Fibroblast of lung (primary cell): ENCODE measurements around the gene ZNF688. TPM values are rescaled to one million over a fixed set of nuclear protein-coding genes. Genes with fewer than 3 reads are reported as not detected.

Experiments
- DNase-seq, 2 donors: peaks; one replicate each; pipeline versions ENCODE4 v3.0.0 to v3.0.0-alpha.2; 2010; ENCODE audit warnings: low read depth in 2 of 2
- H2AFZ ChIP-seq: 2 replicates; pipeline ENCODE4 v1.5.1; 2012; ENCODE audit warnings: low read length, control low read depth, inconsistent platforms
- H3K27ac ChIP-seq: 2 replicates; pipeline ENCODE4 v1.5.1; 2011; ENCODE audit warnings: low read length, control low read depth; ENCODE audit not compliant: insufficient read depth
- H3K27me3 ChIP-seq: 2 replicates; pipeline ENCODE4 v1.5.1; 2011; ENCODE audit warnings: mild to moderate bottlenecking, low read length; ENCODE audit not compliant: control insufficient read depth, insufficient read depth
- H3K36me3 ChIP-seq: 2 replicates; pipeline ENCODE4 v1.5.1; 2011; ENCODE audit warnings: low read length; ENCODE audit not compliant: control insufficient read depth, insufficient read depth
- H3K4me1 ChIP-seq: 2 replicates; pipeline ENCODE4 v1.5.1; 2011; ENCODE audit warnings: low read length; ENCODE audit not compliant: control insufficient read depth, insufficient read depth; ENCODE audit errors: extremely low read depth
- H3K4me2 ChIP-seq: 2 replicates; pipeline ENCODE4 v1.5.1; 2011; ENCODE audit warnings: low read length, control low read depth; ENCODE audit not compliant: insufficient read depth; ENCODE audit errors: extremely low read depth
- H3K4me3 ChIP-seq, 4 experiments: fragments of 200-600 bp in 1 of 4; sonication (generic) in 1 of 4; replicated peaks in 1 of 4; 2 replicates each; pipeline ENCODE4 v1.5.1; 2011 to 2016; ENCODE audit warnings: low read length in 4 of 4, low read depth in 3 of 4, mild to moderate bottlenecking in 3 of 4, control low read depth in 2 of 4, inconsistent platforms in 1 of 4, mixed read lengths in 1 of 4; ENCODE audit not compliant: insufficient read depth in 1 of 4; ENCODE audit errors: control extremely low read depth in 1 of 4
- H3K79me2 ChIP-seq: 2 replicates; pipeline ENCODE4 v1.5.1; 2012; ENCODE audit warnings: mild to moderate bottlenecking, low read length, inconsistent platforms; ENCODE audit not compliant: control insufficient read depth, insufficient read depth
- H3K9ac ChIP-seq: 2 replicates; pipeline ENCODE4 v1.5.1; 2011; ENCODE audit warnings: mild to moderate bottlenecking, low read length, control low read depth; ENCODE audit not compliant: insufficient read depth
- H3K9me3 ChIP-seq: 2 replicates; pipeline ENCODE4 v1.5.1; 2012; ENCODE audit warnings: low read depth, low read length; ENCODE audit not compliant: control insufficient read depth, insufficient read depth
- H4K20me1 ChIP-seq: 2 replicates; pipeline ENCODE4 v1.5.1; 2011; ENCODE audit warnings: low read length; ENCODE audit not compliant: control insufficient read depth, insufficient read depth; ENCODE audit errors: extremely low read depth
- EZH2 ChIP-seq: IDR thresholded peaks from 2 replicates; pipeline ENCODE4 v1.5.1; 2012; ENCODE audit warnings: low read length, control low read depth, mild to moderate bottlenecking; ENCODE audit errors: missing control alignments
- polyA plus RNA-seq, 2 donors: library from polyadenylated mRNA; depleted of rRNA in 1 of 2; stranded (reverse) in 1 of 2; unstranded in 1 of 2; fragments of >200 nt; gene quantifications; 2 replicates each; pipeline ENCODE4 v1.2.1, GENCODE V29; 2011 to 2012; ENCODE audit warnings: missing spikeins in 1 of 2
- total RNA-seq: library from RNA; depleted of rRNA; stranded (reverse); fragments of >200 nt; gene quantifications from 2 replicates; pipeline ENCODE4 v1.2.1, GENCODE V29; 2014
- TF ChIP-seq, protein P1 (sequence below), 2 donors: IDR thresholded peaks in 1 of 2; conservative IDR thresholded peaks in 1 of 2; 1 replicate in 1 of 2; 2 replicates in 1 of 2; pipeline ENCODE4 v1.5.1; 2011 to 2012; ENCODE audit warnings: low read length in 2 of 2, control low read depth in 1 of 2, inconsistent platforms in 1 of 2, low read depth in 1 of 2, mild to moderate bottlenecking in 1 of 2

ZNF688 gene
- total and polyA plus RNA-seq, 2 donors (not counting 1 experiment from before 2014, with no cell fraction given), result 3.0 to 12.9 TPM

- Histone ChIP-seq H3K4me3 (no peak overlapping the region), H3K27me3 (peaks cover 5% of the 10 kb centered on the region), H3K4me2 (no peak overlapping the region), H3K27ac (no peak overlapping the region), H3K4me1 (no peaks in the 10 kb centered on the region), H3K79me2 (no peaks in the 10 kb centered on the region), H3K9ac (no peak overlapping the region), H3K9me3 (no peaks in the 10 kb centered on the region), H3K36me3 (no peaks in the 10 kb centered on the region), H2AFZ (no peak overlapping the region), H4K20me1 (no peaks in the 10 kb centered on the region)
- TF ChIP-seq EZH2, result no peak
- TF ChIP-seq, protein P1, sequence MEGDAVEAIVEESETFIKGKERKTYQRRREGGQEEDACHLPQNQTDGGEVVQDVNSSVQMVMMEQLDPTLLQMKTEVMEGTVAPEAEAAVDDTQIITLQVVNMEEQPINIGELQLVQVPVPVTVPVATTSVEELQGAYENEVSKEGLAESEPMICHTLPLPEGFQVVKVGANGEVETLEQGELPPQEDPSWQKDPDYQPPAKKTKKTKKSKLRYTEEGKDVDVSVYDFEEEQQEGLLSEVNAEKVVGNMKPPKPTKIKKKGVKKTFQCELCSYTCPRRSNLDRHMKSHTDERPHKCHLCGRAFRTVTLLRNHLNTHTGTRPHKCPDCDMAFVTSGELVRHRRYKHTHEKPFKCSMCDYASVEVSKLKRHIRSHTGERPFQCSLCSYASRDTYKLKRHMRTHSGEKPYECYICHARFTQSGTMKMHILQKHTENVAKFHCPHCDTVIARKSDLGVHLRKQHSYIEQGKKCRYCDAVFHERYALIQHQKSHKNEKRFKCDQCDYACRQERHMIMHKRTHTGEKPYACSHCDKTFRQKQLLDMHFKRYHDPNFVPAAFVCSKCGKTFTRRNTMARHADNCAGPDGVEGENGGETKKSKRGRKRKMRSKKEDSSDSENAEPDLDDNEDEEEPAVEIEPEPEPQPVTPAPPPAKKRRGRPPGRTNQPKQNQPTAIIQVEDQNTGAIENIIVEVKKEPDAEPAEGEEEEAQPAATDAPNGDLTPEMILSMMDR (conservative IDR thresholded peaks at IDR 0.05 in 1 of 2, IDR thresholded peaks at IDR 0.05 in 1 of 2; ENCODE audit: low read depth in 1 of 2, low read length in 2 of 2), result no peak
- DNase-seq, result no peak
Measured at GRCh38 chr16:30565984-30566383, 5.5 kb downstream of the ZNF688 start.

- H3K4me2 ChIP-seq, result no peak overlapping the region
- H3K27me3 ChIP-seq, result peaks cover 5% of the 10 kb centered on the region
- H3K9me3 ChIP-seq, result no peaks in the 10 kb centered on the region
- no peak overlapping the region for H3K27ac ChIP-seq
- H3K9ac ChIP-seq, result no peak overlapping the region
- no peaks in the 10 kb centered on the region for H3K36me3 ChIP-seq
- no peaks in the 10 kb centered on the region for H3K79me2 ChIP-seq
- H2AFZ ChIP-seq, result no peak overlapping the region
- DNase-seq, result no peak
- H3K4me1 ChIP-seq, result no peaks in the 10 kb centered on the region
- H3K4me3 ChIP-seq, result no peak overlapping the region
- no peaks in the 10 kb centered on the region for H4K20me1 ChIP-seq
- TF ChIP-seq EZH2, result no peak
- TF ChIP-seq, protein P1 (conservative IDR thresholded peaks at IDR 0.05 in 1 of 2, IDR thresholded peaks at IDR 0.05 in 1 of 2; ENCODE audit: low read depth in 1 of 2, low read length in 2 of 2), result no peak
Measured at GRCh38 chr16:30565526-30565925, 6.0 kb downstream of the ZNF688 start.

- Histone ChIP-seq H3K36me3 (no peaks in the 10 kb centered on the region), H2AFZ (no peak overlapping the region), H3K4me2 (no peak overlapping the region), H3K9ac (no peak overlapping the region), H3K27ac (no peak overlapping the region), H4K20me1 (no peaks in the 10 kb centered on the region), H3K9me3 (no peaks in the 10 kb centered on the region), H3K79me2 (peaks cover 6% of the 10 kb centered on the region), H3K27me3 (peaks cover 5% of the 10 kb centered on the region), H3K4me3 (no peak overlapping the region), H3K4me1 (no peaks in the 10 kb centered on the region)
- DNase-seq, result no peak
- no peak for TF ChIP-seq EZH2
- TF ChIP-seq, protein P1 (conservative IDR thresholded peaks at IDR 0.05 in 1 of 2, IDR thresholded peaks at IDR 0.05 in 1 of 2; ENCODE audit: low read depth in 1 of 2, low read length in 2 of 2), result no peak
Measured at GRCh38 chr16:30562021-30562420, 9.5 kb downstream of the ZNF688 start.
